GM23338 (cell line): ENCODE measurements around the gene ZCCHC14. TPM values are rescaled to one million over a fixed set of nuclear protein-coding genes. Genes with fewer than 3 reads are reported as not detected.

ENCODE experiments used
- ATAC-seq: fragments of 200-7000 bp; cut with Tn5 transposase; 3 replicates; pipeline ENCODE4 v1.9.1; 2020
- DNase-seq: peaks from one replicate; pipeline ENCODE4 v3.0.0-alpha.2; 2015; ENCODE audit warnings: low spot score
- H2AFZ ChIP-seq: fragments of 200-600 bp; sonication (generic); 2 replicates; pipeline ENCODE4 v1.8.0; 2016; ENCODE audit warnings: antibody characterized with exemption, mild to moderate bottlenecking, moderate library complexity
- H3F3A ChIP-seq: fragments of 200-600 bp; sonication (generic); replicated peaks from 2 replicates; pipeline ENCODE4 v1.8.0; 2017; ENCODE audit warnings: antibody characterized with exemption, mixed run types, low read depth
- H3K27ac ChIP-seq: fragments of 200-600 bp; sonication (generic); 2 replicates; pipeline ENCODE4 v1.6.1; 2016; ENCODE audit warnings: low read depth
- H3K27me3 ChIP-seq: fragments of 200-600 bp; sonication (generic); 2 replicates; pipeline ENCODE4 v1.8.0; 2016; ENCODE audit warnings: mild to moderate bottlenecking, mixed run types, moderate library complexity; ENCODE audit not compliant: insufficient read depth
- H3K36me3 ChIP-seq: fragments of 200-600 bp; sonication (generic); 2 replicates; pipeline ENCODE4 v1.8.0; 2016; ENCODE audit warnings: mild to moderate bottlenecking; ENCODE audit not compliant: insufficient read depth
- H3K4me1 ChIP-seq: fragments of 200-600 bp; sonication (generic); 2 replicates; pipeline ENCODE4 v1.8.0; 2016; ENCODE audit warnings: mild to moderate bottlenecking, moderate library complexity; ENCODE audit not compliant: insufficient read depth
- H3K4me2 ChIP-seq: fragments of 200-600 bp; sonication (generic); 2 replicates; pipeline ENCODE4 v1.7.1; 2017; ENCODE audit warnings: mixed run types
- H3K4me3 ChIP-seq: fragments of 200-600 bp; sonication (generic); 2 replicates; pipeline ENCODE4 v1.6.1; 2016; ENCODE audit warnings: mixed run types
- H3K79me2 ChIP-seq: fragments of 200-600 bp; sonication (generic); replicated peaks from 2 replicates; pipeline ENCODE4 v1.8.0; 2017; ENCODE audit warnings: mild to moderate bottlenecking; ENCODE audit not compliant: insufficient read depth
- H3K9me2 ChIP-seq: fragments of 200-600 bp; sonication (generic); 2 replicates; pipeline ENCODE4 v1.8.0; 2017; ENCODE audit not compliant: insufficient read depth
- H4K20me1 ChIP-seq: fragments of 200-600 bp; sonication (generic); replicated peaks from 2 replicates; pipeline ENCODE4 v1.8.0; 2017; ENCODE audit warnings: mild to moderate bottlenecking; ENCODE audit not compliant: insufficient read depth
- H3K27ac Mint-ChIP-seq: 2 replicates; pipeline ENCODE4 v1.8.0; 2020; ENCODE audit warnings: inconsistent platforms, mild to moderate bottlenecking, moderate library complexity, mixed read lengths
- H3K27me3 Mint-ChIP-seq: 3 replicates; pipeline ENCODE4 v1.8.0; 2022; ENCODE audit warnings: low read depth, mild to moderate bottlenecking, moderate library complexity, mixed read lengths, inconsistent platforms; ENCODE audit not compliant: insufficient read depth, poor library complexity
- H3K36me3 Mint-ChIP-seq: 3 replicates; pipeline ENCODE4 v1.8.0; 2021; ENCODE audit warnings: low read depth, mild to moderate bottlenecking, inconsistent platforms, moderate library complexity, mixed read lengths
- H3K4me1 Mint-ChIP-seq: 3 replicates; pipeline ENCODE4 v1.8.0; 2020; ENCODE audit warnings: mild to moderate bottlenecking, inconsistent platforms, mixed read lengths
- H3K4me3 Mint-ChIP-seq: 3 replicates; pipeline ENCODE4 v1.8.0; 2021; ENCODE audit warnings: moderate library complexity, mild to moderate bottlenecking, inconsistent platforms, mixed read lengths
- H3K9me3 Mint-ChIP-seq: 3 replicates; pipeline ENCODE4 v1.8.0; 2020; ENCODE audit warnings: moderate library complexity, mild to moderate bottlenecking, inconsistent platforms, mixed read lengths
- CTCF ChIP-seq, 2 experiments: fragments of 200-600 bp in 1 of 2; sonication (generic) in 1 of 2; conservative IDR thresholded peaks; 2 replicates each; pipeline versions ENCODE4 v1.5.1 to v1.6.1; 2016 to 2017; ENCODE audit warnings: antibody characterized with exemption in 2 of 2, low read depth in 2 of 2, mild to moderate bottlenecking in 2 of 2, moderate library complexity in 1 of 2
- EZH2 ChIP-seq: fragments of 200-600 bp; sonication (generic); IDR thresholded peaks from one replicate; pipeline ENCODE4 v1.8.0; 2017; ENCODE audit warnings: antibody characterized with exemption, mild to moderate bottlenecking, low read depth; ENCODE audit not compliant: unreplicated experiment
- JUNB ChIP-seq: IDR thresholded peaks from one replicate; pipeline ENCODE4 v1.6.1; 2016; ENCODE audit warnings: antibody characterized with exemption; ENCODE audit not compliant: unreplicated experiment
- ZNF114 ChIP-seq: fragments of 250-450 bp; sonication (Bioruptor Pico); IDR thresholded peaks from 2 replicates; pipeline ENCODE4 v1.5.0; 2020; ENCODE audit warnings: mild to moderate bottlenecking, moderate library complexity
- ZNF462 ChIP-seq: fragments of 250-450 bp; sonication (Bioruptor Pico); IDR thresholded peaks from 2 replicates; pipeline ENCODE4 v1.5.0; 2020; ENCODE audit warnings: mild to moderate bottlenecking, moderate library complexity
- polyA plus RNA-seq: library from polyadenylated mRNA; unstranded; fragments of >200 nt; fragmentation: Nextera tagmentation; extraction: Ambion mirVana; gene quantifications from 2 replicates; pipeline ENCODE4 v1.2.1, GENCODE V29; 2016
- total RNA-seq: library from RNA; depleted of rRNA; stranded (reverse); fragments of >200 nt; shearing (Covaris generic); gene quantifications from 2 replicates; pipeline ENCODE4 v1.2.3, GENCODE V29; 2014

Gene ZCCHC14
- total and polyA plus RNA-seq, 2 experiments from 2014 or later = 6.8 to 22.4 TPM

DNA sequence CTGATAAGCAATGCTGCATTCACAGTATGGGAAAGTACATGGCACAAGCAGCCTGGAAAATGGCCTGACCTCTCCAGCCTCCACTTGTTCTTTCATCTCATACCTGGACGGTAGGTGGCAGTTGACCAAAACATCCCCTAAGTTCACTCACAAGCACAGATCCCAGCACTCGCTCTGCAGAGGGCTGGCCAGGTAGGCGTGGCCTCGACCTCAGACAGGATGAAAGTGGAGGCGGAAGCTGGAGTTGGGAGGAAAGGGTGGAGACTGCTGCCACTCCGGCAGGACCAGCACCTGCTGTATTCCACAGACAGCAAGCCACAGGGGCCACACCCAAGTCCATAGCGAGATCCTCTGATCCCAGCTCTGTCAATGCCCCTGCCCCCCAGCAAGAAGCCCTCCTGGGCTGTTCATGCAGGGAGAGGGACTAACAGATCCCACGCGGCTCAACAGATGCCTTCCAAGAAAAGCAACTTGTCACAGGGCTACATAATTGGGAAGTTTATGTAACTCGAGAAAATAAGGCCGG is 31.3 kb downstream of the ZCCHC14 start:
- ATAC-seq (peak; percentile 98), DNase-seq (peak; percentile 99)
- no peaks in the 10 kb centered on the region for H3K36me3 ChIP-seq
- no peaks in the 10 kb centered on the region; the same call in 2 of the 3 replicates for H3K9me3 Mint-ChIP-seq
- peak overlapping the region; percentile 54; the same call in 2 of the 3 replicates for H3K4me3 Mint-ChIP-seq
- TF ChIP-seq ZNF462 (CRISPR knock-in tag) (no peak), CTCF (conservative IDR thresholded peaks at IDR 0.05; ENCODE audit: low read depth in 2 of 2) (peak; percentile 62 to 85)
- peaks cover 10% of the 10 kb centered on the region for H4K20me1 ChIP-seq
- no peaks in the 10 kb centered on the region for H3K9me2 ChIP-seq
- H3K4me3 ChIP-seq = no peak overlapping the region
- peaks cover 54% of the 10 kb centered on the region for H3K79me2 ChIP-seq
- H3K27ac Mint-ChIP-seq = peak overlapping the region; percentile 48; the same call in 1 of the 2 replicates
- H3K36me3 Mint-ChIP-seq = peaks cover 16% of the 10 kb centered on the region
- 0 out of 2 replicates have a peak, but pooled peaks cover 5% of the 10 kb centered on the region for H3K4me1 ChIP-seq
- no peak overlapping the region for H3K27ac ChIP-seq
- peaks cover 7% of the 10 kb centered on the region for H3K27me3 Mint-ChIP-seq
- no peaks in the 10 kb centered on the region for H3K27me3 ChIP-seq
- peaks cover 29% of the 10 kb centered on the region for H3K4me1 Mint-ChIP-seq
- H3K4me2 ChIP-seq = peak overlapping the region; percentile 43; the same call in 1 of the 2 replicates
- H2AFZ ChIP-seq = no peak overlapping the region
- no peaks in the 10 kb centered on the region for H3F3A ChIP-seq

DNA sequence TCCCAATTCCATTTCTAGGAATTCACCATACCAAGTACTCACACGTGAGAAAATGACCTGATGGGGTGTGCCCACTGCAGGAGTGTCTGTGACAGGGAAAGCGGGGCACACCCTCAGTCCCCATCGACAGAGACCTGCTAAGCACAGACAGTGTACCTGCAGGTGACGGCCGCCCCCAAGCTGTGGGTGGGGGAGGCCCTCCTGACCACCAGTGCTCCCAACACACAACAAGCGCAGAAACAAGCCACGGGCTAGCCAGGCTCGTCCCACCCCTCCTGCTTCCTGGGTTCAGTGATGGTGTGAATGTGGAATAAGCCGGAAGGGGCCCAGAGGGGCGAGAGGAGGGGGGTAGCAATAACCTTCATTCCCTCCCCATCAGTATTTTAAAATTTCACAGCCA is 31.9 kb downstream of the ZCCHC14 start:
- Mint-ChIP-seq H3K9me3 (no peaks in the 10 kb centered on the region; the same call in 2 of the 3 replicates), H3K4me1 (peaks cover 23% of the 10 kb centered on the region)
- H3K27ac ChIP-seq = no peak overlapping the region

More for the DNA sequence above, 31.9 kb downstream of the ZCCHC14 start:
- H2AFZ ChIP-seq = no peak overlapping the region
- H3K4me1 ChIP-seq = 0 out of 2 replicates have a peak, but pooled peaks cover 5% of the 10 kb centered on the region
- H3K36me3 Mint-ChIP-seq = peaks cover 16% of the 10 kb centered on the region
- no peak for TF ChIP-seq ZNF114 (CRISPR knock-in tag)
- no peak for TF ChIP-seq EZH2
- TF ChIP-seq JUNB = no peak
- no peaks in the 10 kb centered on the region for H3K27me3 ChIP-seq
- ATAC-seq (no peak), DNase-seq (no peak)
- no peak overlapping the region for H3K4me2 ChIP-seq
- H3K9me2 ChIP-seq = no peaks in the 10 kb centered on the region
- H3F3A ChIP-seq = no peaks in the 10 kb centered on the region
- H3K27ac Mint-ChIP-seq = no peak overlapping the region; the same call in 1 of the 2 replicates
- H3K4me3 ChIP-seq = no peak overlapping the region
- H3K79me2 ChIP-seq = peaks cover 48% of the 10 kb centered on the region
- no peak overlapping the region; the same call in 2 of the 3 replicates for H3K4me3 Mint-ChIP-seq
- peaks cover 10% of the 10 kb centered on the region for H4K20me1 ChIP-seq
- peaks cover 7% of the 10 kb centered on the region for H3K27me3 Mint-ChIP-seq
- H3K36me3 ChIP-seq = no peaks in the 10 kb centered on the region
